Measurements from ENCODE around the gene RFX2. TPM values are rescaled to one million over a fixed set of nuclear protein-coding genes. Genes with fewer than 3 reads are reported as not detected.
"Not testable (repeated sequence)": the region's sequence is repeated elsewhere in the genome, so short reads cannot be mapped to it uniquely, and the experiment has no call there.

RFX2 gene
- total RNA-seq, 2 donors from 2014 or later = 12.7 to 16.1 TPM

- Histone ChIP-seq H3K4me1 (peaks cover 0 to 98% of the 10 kb centered on the region in 2 donors), H3K4me3 (no peak overlapping the region), H3K27ac (peak overlapping the region; percentile 79 to 86), H3K36me3 (no peaks in the 10 kb centered on the region), H3K9me3 (no peaks in the 10 kb centered on the region), H3K27me3 (no peaks in the 10 kb centered on the region)
- DNase-seq (ENCODE audit: low spot score) = no peak
- no peak for TF ChIP-seq CTCF (IDR thresholded peaks at IDR 0.05)
Measured at GRCh38 chr19:5961969-5962945, 148.0 kb downstream of the RFX2 start.

- not testable (repeated sequence) for DNase-seq (ENCODE audit: low spot score); H3K36me3 ChIP-seq; H3K27me3 ChIP-seq; H3K4me3 ChIP-seq; H3K9me3 ChIP-seq
- Histone ChIP-seq H3K4me1 (peaks cover 0 to 98% of the 10 kb centered on the region in 2 donors), H3K27ac (peak overlapping the region; percentile 79 to 86)
Measured at GRCh38 chr19:5961641-5961968, 148.7 kb downstream of the RFX2 start.

GRCh38 chr19:5960005-5961001 lies 150.0 kb downstream of the RFX2 start:
- no peak overlapping the region for H3K4me3 ChIP-seq
- no peaks in the 10 kb centered on the region for H3K36me3 ChIP-seq
- H3K4me1 ChIP-seq = peaks cover 0 to 98% of the 10 kb centered on the region in 2 donors
- TF ChIP-seq CTCF (IDR thresholded peaks at IDR 0.05) = no peak
- no peaks in the 10 kb centered on the region for H3K27me3 ChIP-seq
- no peaks in the 10 kb centered on the region for H3K9me3 ChIP-seq
- DNase-seq (ENCODE audit: low spot score) = no peak
- H3K27ac ChIP-seq = peak overlapping the region; percentile 79 to 86

GRCh38 chr19:5959260-5960004 lies 150.9 kb downstream of the RFX2 start:
- no peak for DNase-seq (ENCODE audit: low spot score)
- TF ChIP-seq CTCF (IDR thresholded peaks at IDR 0.05) = no peak
- Histone ChIP-seq H3K27me3 (no peaks in the 10 kb centered on the region), H3K9me3 (no peaks in the 10 kb centered on the region), H3K27ac (peak overlapping the region; percentile 79 to 86), H3K4me1 (peaks cover 0 to 98% of the 10 kb centered on the region in 2 donors), H3K36me3 (no peaks in the 10 kb centered on the region), H3K4me3 (no peak overlapping the region)

- DNase-seq (ENCODE audit: low spot score) = no peak
- Histone ChIP-seq H3K9me3 (no peaks in the 10 kb centered on the region), H3K27me3 (no peaks in the 10 kb centered on the region), H3K4me3 (no peak overlapping the region), H3K36me3 (no peaks in the 10 kb centered on the region), H3K27ac (peak overlapping the region; percentile 79 to 86), H3K4me1 (peaks cover 0 to 98% of the 10 kb centered on the region in 2 donors)
- no peak for TF ChIP-seq CTCF (IDR thresholded peaks at IDR 0.05)
Measured at GRCh38 chr19:5958851-5959122, 151.5 kb downstream of the RFX2 start.
